D721Med (cell line): ENCODE data around the gene RASGEF1C.

Experiments
- DNase-seq: peaks from one replicate; pipeline ENCODE4 v3.0.0; 2011; ENCODE audit warnings: low spot score; ENCODE audit not compliant: insufficient read length
- FAIRE-seq: peaks from 2 replicates; lab custom pipeline; 2011; peaks lifted over from hg19 to GRCh38; lab: Jason Lieb, UNC
- TF ChIP-seq, protein P1 (sequence below): IDR thresholded peaks from 2 replicates; pipeline ENCODE4 v1.5.1; 2012; ENCODE audit warnings: mild to moderate bottlenecking, control low read depth; ENCODE audit not compliant: insufficient read depth; ENCODE audit errors: missing control alignments

The RASGEF1C gene

GRCh38 chr5:180153099-180153498, 55.9 kb downstream of the RASGEF1C start:
- DNase-seq (no peak), FAIRE-seq (no peak)
- TF ChIP-seq, protein P1, sequence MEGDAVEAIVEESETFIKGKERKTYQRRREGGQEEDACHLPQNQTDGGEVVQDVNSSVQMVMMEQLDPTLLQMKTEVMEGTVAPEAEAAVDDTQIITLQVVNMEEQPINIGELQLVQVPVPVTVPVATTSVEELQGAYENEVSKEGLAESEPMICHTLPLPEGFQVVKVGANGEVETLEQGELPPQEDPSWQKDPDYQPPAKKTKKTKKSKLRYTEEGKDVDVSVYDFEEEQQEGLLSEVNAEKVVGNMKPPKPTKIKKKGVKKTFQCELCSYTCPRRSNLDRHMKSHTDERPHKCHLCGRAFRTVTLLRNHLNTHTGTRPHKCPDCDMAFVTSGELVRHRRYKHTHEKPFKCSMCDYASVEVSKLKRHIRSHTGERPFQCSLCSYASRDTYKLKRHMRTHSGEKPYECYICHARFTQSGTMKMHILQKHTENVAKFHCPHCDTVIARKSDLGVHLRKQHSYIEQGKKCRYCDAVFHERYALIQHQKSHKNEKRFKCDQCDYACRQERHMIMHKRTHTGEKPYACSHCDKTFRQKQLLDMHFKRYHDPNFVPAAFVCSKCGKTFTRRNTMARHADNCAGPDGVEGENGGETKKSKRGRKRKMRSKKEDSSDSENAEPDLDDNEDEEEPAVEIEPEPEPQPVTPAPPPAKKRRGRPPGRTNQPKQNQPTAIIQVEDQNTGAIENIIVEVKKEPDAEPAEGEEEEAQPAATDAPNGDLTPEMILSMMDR = no peak

DNA sequence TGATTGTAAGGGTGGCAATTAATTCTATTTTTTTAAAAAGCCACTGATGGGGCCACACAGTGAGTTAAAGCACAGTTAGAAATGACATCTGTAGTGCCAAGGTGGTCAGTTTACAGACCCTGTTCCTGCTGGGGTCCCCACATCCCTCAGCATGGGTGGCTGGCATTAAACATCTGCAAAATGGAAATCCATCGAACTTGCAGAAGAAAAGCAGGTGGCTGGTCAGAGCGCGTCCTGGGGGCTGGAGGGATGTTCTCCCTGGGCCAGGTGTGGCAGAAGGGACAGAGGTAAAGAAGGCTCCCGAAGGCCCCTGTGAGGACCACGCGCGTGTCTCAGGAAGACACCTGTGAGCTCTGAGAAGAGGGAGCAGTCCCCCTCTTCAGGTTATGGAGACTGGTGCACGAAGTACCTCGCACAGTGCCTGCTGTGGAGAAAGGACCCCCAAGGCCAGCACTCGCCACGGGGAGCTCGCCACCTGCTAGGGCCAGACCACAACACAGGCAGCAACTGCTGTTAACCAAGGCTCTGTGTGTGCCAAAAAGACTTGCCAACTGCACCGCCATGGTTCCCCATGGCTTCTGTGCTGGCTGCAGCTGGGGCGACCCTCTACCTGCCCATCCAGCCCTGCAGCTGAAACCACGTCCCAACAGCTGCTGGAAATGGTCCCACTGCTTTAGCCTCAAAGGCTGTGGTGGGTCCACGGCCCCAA, 65.2 kb downstream of the RASGEF1C start:
- TF ChIP-seq, protein P1 = no peak
- FAIRE-seq (no peak), DNase-seq (no peak)

DNA sequence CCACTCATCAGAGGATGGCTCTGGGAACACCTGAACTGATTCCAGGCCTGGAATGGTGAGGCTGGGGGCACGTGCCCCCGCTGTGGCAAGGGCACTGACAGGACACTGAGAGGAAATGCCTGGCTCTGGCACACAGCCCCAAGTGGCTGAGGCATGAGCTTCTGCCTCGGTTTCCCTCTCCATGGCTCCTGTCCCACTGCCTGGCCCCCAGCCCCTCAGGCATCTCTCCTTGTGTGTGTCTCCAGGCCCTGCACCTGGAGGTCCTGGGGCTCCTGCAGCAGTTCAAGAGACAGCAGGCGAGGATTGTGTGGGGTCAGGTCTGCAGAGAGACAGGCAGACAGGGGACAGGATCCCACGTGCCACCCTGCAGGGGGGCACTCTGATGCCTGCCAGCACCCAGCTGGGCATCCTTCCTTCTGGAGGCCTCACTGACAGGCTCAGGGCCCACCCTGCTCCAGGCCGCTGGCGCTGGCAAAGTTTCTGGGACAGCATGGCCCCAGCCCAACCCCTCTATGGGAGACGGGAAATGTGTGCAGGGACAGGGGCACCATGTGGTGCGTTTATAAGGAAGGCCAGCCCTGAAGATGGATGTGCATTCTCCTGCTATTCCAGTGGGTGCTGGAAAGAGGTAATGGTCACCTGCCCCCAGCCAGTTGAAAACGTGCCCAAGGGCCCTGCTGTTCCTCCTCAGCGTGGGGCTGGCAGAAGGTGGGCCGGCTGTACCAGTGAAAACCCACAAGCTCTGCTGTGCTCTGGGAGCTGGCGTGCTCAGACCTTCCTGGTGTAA, 66.0 kb downstream of the RASGEF1C start:
- DNase-seq (no peak), FAIRE-seq (no peak)
- TF ChIP-seq, protein P1 = no peak

DNA sequence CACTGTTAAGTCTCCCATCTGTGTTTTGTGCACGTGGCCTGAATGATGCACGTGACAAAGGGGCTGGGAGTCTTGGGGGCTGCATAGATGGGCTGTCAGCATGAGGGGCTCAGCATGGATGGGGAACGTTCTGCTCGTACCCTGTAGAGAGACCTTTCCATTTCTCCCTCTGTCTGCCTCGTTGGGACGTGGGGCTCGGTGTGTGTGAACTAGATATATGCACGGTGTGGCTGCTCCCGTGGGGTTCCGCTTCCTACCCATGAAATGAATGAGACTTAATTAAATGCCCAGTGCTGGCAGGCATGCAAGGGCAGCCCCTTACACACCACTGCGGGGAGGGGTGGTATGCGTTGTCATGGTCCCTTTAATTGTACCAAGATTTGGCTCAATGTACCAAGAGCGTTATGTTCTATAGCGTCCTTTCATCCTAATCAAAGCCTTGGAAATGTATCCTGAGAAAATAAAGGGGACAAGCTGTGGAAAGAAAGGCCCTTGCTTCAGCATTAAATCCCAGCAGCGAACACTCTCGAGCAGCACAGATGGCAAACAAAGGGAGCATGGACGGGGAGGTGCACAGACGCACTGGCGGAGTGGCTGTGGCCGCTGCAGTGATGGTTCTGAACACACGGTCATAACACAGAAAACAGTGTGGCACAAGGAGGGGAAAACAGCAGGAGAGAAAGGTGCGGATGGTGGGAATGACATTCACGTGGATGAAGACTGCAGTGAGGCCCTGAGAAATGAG, 66.8 kb downstream of the RASGEF1C start:
- TF ChIP-seq, protein P1 = no peak
- FAIRE-seq (no peak), DNase-seq (no peak)

- FAIRE-seq = no peak
- TF ChIP-seq, protein P1 = no peak
Observed at GRCh38 chr5:180141068-180141660, 67.8 kb downstream of the RASGEF1C start.

DNA sequence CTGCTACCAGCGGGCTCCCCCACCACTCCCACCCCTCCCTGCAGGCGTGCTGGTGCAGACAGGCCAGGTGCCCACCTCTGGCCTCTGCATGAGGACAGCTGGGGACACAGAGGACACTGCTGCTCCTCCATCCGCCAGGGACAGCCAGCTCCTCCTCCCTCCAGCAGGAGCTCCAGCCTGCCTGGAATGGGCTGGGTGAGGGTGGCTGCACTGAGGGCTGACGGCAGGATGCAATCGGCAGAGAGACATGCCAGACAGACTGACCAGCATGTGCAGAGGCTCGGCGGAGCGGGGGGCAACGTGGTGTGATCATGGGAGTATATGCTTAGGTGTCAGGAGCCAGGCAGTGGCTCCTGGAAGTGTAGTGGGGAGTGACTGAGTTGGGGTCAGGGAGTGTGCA, 68.4 kb downstream of the RASGEF1C start:
- no peak for DNase-seq
- TF ChIP-seq, protein P1 = no peak
- no peak for FAIRE-seq

More at GRCh38 chr5:180141068-180141660, 67.8 kb downstream of the RASGEF1C start:
- DNase-seq = no peak
